CD4-positive, alpha-beta T cell treated with Interleukin-6 at 100 ng/mL for 8 hours (primary cell): ENCODE data around the gene RAET1G.
"Not testable (repeated sequence)": the region's sequence is repeated elsewhere in the genome, so short reads cannot be mapped to it uniquely, and the experiment has no call there.

Experiments
- DNase-seq: peaks from one replicate; pipeline ENCODE4 v3.0.0-alpha.2; 2020; ENCODE audit warnings: mixed read lengths, low spot score

Gene RAET1G

GRCh38 chr6:149922642-149923326, at the start of gene RAET1G:
RAET1G (minus strand) TSS chr6:149923121; CDS start chr6:149923010, 111 bp downstream.
- peak; percentile 81 for DNase-seq

GRCh38 chr6:149969635-149970034, 46.7 kb upstream of the RAET1G start:
- no peak for DNase-seq

GRCh38 chr6:149968909-149969308, 46.0 kb upstream of the RAET1G start:
- not testable (repeated sequence) for DNase-seq

GRCh38 chr6:149967999-149968398, 45.1 kb upstream of the RAET1G start:
- DNase-seq: not testable (repeated sequence)

GRCh38 chr6:149967591-149967990, 44.7 kb upstream of the RAET1G start:
- DNase-seq: no peak

- DNase-seq: not testable (repeated sequence)
Observed at GRCh38 chr6:149966319-149966718, 43.4 kb upstream of the RAET1G start.

GRCh38 chr6:149965194-149966020, 42.5 kb upstream of the RAET1G start:
- peak; percentile 24 for DNase-seq

- DNase-seq: no peak
Observed at GRCh38 chr6:149964308-149965193, 41.6 kb upstream of the RAET1G start.

- DNase-seq: peak; percentile 56
Observed at GRCh38 chr6:149963462-149964307, 40.8 kb upstream of the RAET1G start, which contains the start of gene ULBP1. ULBP1 (plus strand) TSS chr6:149963943; CDS start chr6:149964050, 107 bp downstream.

- DNase-seq: no peak
Observed at GRCh38 chr6:149963212-149963461, 40.2 kb upstream of the RAET1G start.

- no peak for DNase-seq
Observed at GRCh38 chr6:149962461-149963211, 39.7 kb upstream of the RAET1G start.

GRCh38 chr6:149961728-149962425, 39.0 kb upstream of the RAET1G start:
- peak; percentile 24 for DNase-seq

- DNase-seq: no peak
Observed at GRCh38 chr6:149960488-149960887, 37.6 kb upstream of the RAET1G start.

- DNase-seq: not testable (repeated sequence)
Observed at GRCh38 chr6:149959806-149960205, 36.9 kb upstream of the RAET1G start.

- not testable (repeated sequence) for DNase-seq
Observed at GRCh38 chr6:149958124-149958523, 35.2 kb upstream of the RAET1G start.

- not testable (repeated sequence) for DNase-seq
Observed at GRCh38 chr6:149955654-149956317, 32.9 kb upstream of the RAET1G start.

GRCh38 chr6:149954984-149955653, 32.2 kb upstream of the RAET1G start:
- DNase-seq: not testable (repeated sequence)

GRCh38 chr6:149954328-149954983, 31.5 kb upstream of the RAET1G start:
- not testable (repeated sequence) for DNase-seq
